GM19239 (cell line): ENCODE data around the gene ZNF772.
A peak's percentile ranks its signal among the peaks of the same experiment; 100 is the strongest.

Experiments used
- DNase-seq: peaks from one replicate; pipeline ENCODE4 v3.0.0; 2011; ENCODE audit warnings: low spot score; ENCODE audit not compliant: insufficient read length
- FAIRE-seq: peaks from 2 replicates; lab custom pipeline; 2011; peaks lifted over from hg19 to GRCh38; lab: Jason Lieb, UNC

Gene ZNF772

DNA sequence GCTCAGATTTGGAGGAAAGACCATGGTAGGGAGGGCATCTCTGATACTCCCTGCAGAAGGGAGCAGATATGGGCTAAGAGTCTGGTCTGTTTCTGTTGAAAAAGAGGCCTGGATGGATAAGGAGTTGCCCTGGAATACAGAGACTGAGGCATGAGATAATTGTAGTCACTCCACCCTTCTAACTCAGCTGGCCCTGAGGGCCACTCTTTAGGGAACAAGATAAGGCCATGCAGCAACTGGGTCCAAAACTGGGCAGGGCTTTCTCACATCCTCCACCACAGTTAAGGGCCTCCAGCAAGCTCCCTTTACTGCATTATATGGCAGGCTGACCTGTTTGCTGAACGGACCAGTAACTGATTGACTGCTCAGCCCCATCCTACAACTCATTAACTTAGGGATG, 40.9 kb downstream of the ZNF772 start:
- no peak for FAIRE-seq

DNA sequence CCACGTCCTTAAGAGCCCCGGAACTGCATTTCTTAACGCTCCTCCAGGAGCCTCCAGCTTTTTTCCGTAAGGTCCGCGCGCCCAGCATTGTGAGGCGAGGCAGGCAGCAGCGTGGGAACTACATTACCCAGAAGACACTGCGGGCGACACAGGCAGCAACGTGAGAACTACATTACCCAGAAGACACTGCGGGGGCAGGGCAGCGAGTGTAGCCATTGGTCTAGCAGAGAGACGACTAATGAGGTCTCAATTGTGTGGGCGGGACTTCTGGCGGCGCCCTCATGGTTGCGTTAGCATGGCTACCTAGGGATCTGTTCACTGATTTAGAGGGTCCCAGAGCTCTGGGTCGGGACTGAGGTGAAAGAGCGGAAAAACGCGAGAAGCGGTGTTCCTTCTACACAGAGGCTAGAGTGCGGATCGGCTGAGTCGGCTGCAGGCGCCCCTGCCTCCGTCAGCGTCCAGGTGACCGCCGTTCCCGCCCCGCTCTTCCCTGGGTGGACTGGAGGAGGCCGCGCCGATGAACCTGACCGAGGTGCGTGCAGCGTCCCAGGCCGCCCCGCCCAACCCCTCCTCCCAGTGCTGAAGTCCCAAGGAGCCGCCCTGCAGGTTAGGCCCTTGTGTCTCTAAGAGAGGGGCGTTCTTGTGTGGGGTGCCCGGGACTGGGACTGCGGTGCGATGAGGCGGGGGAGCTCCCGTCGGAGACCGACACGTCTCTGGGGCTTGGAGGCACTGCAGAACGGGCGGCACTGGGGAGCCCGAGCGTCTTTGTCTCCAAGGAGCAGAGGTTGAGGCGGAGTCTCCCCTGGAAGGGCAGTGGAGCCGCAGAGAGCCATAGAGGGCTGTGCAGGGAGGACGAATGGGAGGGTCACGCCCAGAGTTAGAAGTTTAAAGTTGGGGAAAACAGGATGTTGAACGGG, 42.0 kb downstream of the ZNF772 start, which contains the start of gene ZNF749:
ZNF749 (plus strand) TSS at position 264 of the 917 bp plus-strand sequence; CDS start at position 518, 254 bp downstream.
- peak; percentile 100 for FAIRE-seq

More for the DNA sequence above, 40.9 kb downstream of the ZNF772 start:
- no peak for DNase-seq

DNA sequence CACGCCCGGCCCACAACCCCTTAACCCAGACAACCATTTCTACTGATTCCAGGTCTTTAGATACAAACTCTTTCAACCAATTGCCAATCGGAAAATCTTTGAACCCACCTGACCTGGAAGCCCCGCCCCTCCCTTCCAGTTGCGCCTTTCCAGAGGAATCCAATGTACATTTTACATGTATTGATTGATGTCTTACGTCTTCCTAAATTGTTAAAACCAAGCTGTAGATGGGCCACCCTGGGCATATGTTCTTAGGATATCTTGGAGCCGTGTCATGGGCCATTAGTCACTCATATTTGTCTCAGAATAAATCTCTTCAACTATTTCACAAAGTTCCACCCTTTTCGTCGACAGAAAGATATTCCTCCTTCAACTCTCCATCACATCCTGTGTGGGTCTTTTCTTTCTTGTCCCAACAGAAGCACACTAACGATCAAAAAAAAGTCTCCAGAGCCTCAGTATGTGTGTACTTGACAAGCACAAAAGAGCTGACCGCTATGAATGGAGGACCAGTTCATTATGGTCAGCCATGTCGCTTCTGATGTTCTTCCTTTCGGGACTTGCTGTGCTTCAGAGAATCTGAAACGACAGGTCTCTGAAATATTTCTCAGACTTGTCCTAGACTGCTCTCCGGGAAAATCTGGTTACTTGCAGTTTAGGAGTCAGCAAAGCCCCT, 42.8 kb downstream of the ZNF772 start:
- DNase-seq (no peak), FAIRE-seq (no peak)

More for the DNA sequence above, 42.0 kb downstream of the ZNF772 start, which contains the start of gene ZNF749:
- peak; percentile 90 for DNase-seq

DNA sequence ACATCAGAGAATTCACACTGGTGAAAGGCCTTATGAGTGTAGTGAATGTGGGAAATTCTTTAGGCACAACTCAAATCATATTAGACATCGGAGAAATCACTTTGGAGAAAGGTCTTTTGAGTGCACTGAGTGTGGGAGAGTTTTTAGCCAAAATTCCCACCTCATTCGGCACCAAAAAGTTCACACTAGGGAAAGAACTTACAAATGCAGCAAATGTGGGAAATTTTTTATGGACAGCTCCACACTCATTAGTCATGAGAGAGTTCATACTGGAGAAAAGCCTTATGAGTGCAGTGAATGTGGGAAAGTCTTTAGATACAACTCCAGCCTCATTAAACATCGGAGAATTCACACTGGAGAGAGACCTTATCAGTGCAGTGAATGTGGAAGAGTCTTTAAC, 56.3 kb downstream of the ZNF772 start:
- DNase-seq (no peak), FAIRE-seq (no peak)

DNA sequence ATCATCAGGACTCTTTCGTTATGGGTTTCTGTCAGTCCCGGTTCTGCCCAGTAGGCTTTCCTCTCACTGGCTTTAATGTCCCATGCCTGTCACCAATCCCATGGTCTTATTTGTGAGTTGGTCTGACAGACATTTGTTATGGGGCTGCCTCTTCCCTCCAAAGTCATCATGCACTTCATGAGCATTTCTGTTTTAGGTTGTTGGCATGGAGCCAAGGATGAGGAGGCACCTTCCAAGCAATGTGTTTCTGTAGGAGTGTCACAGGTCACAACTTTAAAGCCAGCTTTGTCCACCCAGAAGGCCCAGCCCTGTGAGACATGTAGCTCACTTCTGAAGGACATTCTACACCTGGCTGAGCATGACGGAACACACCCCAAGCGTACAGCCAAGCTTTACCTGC, 57.9 kb downstream of the ZNF772 start:
- FAIRE-seq, result no peak
- DNase-seq, result no peak
